Nephron progenitor cell (in vitro differentiated cells): Measurements from ENCODE around the gene LSR.
A peak's percentile ranks its signal among the peaks of the same experiment; 100 is the strongest.

Experiments used
- DNase-seq: peaks from one replicate; pipeline ENCODE4 v3.0.0; 2021
- H3K27ac Mint-ChIP-seq: 2 replicates; pipeline ENCODE4 v1.8.0; 2021; ENCODE audit warnings: mild to moderate bottlenecking, moderate library complexity, mixed read lengths
- H3K27me3 Mint-ChIP-seq: 2 replicates; pipeline ENCODE4 v1.8.0; 2021; ENCODE audit warnings: mild to moderate bottlenecking, low read depth, mixed read lengths; ENCODE audit not compliant: poor library complexity
- H3K36me3 Mint-ChIP-seq: 2 replicates; pipeline ENCODE4 v1.8.0; 2021; ENCODE audit warnings: low read depth, mixed read lengths
- H3K4me1 Mint-ChIP-seq: 2 replicates; pipeline ENCODE4 v1.8.0; 2021; ENCODE audit warnings: mixed read lengths
- H3K4me3 Mint-ChIP-seq: 2 replicates; pipeline ENCODE4 v1.8.0; 2021; ENCODE audit warnings: mild to moderate bottlenecking, moderate library complexity, mixed read lengths
- H3K9me3 Mint-ChIP-seq: 2 replicates; pipeline ENCODE4 v1.8.0; 2021; ENCODE audit warnings: mild to moderate bottlenecking, moderate library complexity, mixed read lengths
- CTCF ChIP-seq: fragments of 200-600 bp; sonication (generic); IDR thresholded peaks from 2 replicates; pipeline ENCODE4 v1.5.0; 2021; ENCODE audit warnings: antibody characterized with exemption

LSR gene

GRCh38 chr19:35257113-35257461 is 8.3 kb downstream of the LSR start:
- no peak for DNase-seq
- Mint-ChIP-seq H3K4me1 (peaks cover 42% of the 10 kb centered on the region), H3K36me3 (peaks cover 37% of the 10 kb centered on the region), H3K9me3 (no peaks in the 10 kb centered on the region), H3K27me3 (peaks cover 6% of the 10 kb centered on the region), H3K4me3 (no peak overlapping the region), H3K27ac (peak overlapping the region; percentile 36)
- no peak for TF ChIP-seq CTCF

- no peak for DNase-seq
- Mint-ChIP-seq H3K27me3 (peaks cover 3% of the 10 kb centered on the region), H3K27ac (peak overlapping the region; percentile 59), H3K9me3 (no peaks in the 10 kb centered on the region), H3K4me3 (no peak overlapping the region), H3K36me3 (peaks cover 17% of the 10 kb centered on the region), H3K4me1 (peaks cover 60% of the 10 kb centered on the region)
- TF ChIP-seq CTCF, result no peak
These were observed 12.0 kb downstream of the LSR start for GRCh38 chr19:35260694-35261304.

GRCh38 chr19:35261356-35262100 is 12.7 kb downstream of the LSR start:
- H3K36me3 Mint-ChIP-seq, result peaks cover 16% of the 10 kb centered on the region
- H3K27me3 Mint-ChIP-seq, result peaks cover 3% of the 10 kb centered on the region

GRCh38 chr19:35262101-35262761 is 13.4 kb downstream of the LSR start:
- Mint-ChIP-seq H3K4me1 (peaks cover 60% of the 10 kb centered on the region), H3K4me3 (no peak overlapping the region), H3K9me3 (no peaks in the 10 kb centered on the region), H3K36me3 (peaks cover 16% of the 10 kb centered on the region), H3K27ac (peak overlapping the region; percentile 78), H3K27me3 (peaks cover 3% of the 10 kb centered on the region)
- no peak for DNase-seq
- no peak for TF ChIP-seq CTCF

More at GRCh38 chr19:35261356-35262100, 12.7 kb downstream of the LSR start:
- peaks cover 64% of the 10 kb centered on the region for H3K4me1 Mint-ChIP-seq
- H3K9me3 Mint-ChIP-seq, result no peaks in the 10 kb centered on the region
- no peak for TF ChIP-seq CTCF
- H3K27ac Mint-ChIP-seq, result no peak overlapping the region
- H3K4me3 Mint-ChIP-seq, result no peak overlapping the region
- no peak for DNase-seq

- H3K36me3 Mint-ChIP-seq, result peaks cover 16% of the 10 kb centered on the region
- no peak for DNase-seq
- TF ChIP-seq CTCF, result no peak
- no peak overlapping the region for H3K4me3 Mint-ChIP-seq
- no peaks in the 10 kb centered on the region for H3K27me3 Mint-ChIP-seq
- H3K27ac Mint-ChIP-seq, result peak overlapping the region; percentile 43
- peaks cover 44% of the 10 kb centered on the region for H3K4me1 Mint-ChIP-seq
- H3K9me3 Mint-ChIP-seq, result no peaks in the 10 kb centered on the region
These were observed 15.7 kb downstream of the LSR start for GRCh38 chr19:35264268-35265125.
